Measurements from ENCODE around the gene USP17L19.
"Not testable (repeated sequence)": the region's sequence is repeated elsewhere in the genome, so short reads cannot be mapped to it uniquely, and the experiment has no call there.

The USP17L19 gene, protein sequence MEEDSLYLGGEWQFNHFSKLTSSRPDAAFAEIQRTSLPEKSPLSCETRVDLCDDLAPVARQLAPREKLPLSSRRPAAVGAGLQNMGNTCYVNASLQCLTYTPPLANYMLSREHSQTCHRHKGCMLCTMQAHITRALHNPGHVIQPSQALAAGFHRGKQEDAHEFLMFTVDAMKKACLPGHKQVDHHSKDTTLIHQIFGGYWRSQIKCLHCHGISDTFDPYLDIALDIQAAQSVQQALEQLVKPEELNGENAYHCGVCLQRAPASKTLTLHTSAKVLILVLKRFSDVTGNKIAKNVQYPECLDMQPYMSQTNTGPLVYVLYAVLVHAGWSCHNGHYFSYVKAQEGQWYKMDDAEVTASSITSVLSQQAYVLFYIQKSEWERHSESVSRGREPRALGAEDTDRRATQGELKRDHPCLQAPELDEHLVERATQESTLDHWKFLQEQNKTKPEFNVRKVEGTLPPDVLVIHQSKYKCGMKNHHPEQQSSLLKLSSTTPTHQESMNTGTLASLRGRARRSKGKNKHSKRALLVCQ

DNA sequence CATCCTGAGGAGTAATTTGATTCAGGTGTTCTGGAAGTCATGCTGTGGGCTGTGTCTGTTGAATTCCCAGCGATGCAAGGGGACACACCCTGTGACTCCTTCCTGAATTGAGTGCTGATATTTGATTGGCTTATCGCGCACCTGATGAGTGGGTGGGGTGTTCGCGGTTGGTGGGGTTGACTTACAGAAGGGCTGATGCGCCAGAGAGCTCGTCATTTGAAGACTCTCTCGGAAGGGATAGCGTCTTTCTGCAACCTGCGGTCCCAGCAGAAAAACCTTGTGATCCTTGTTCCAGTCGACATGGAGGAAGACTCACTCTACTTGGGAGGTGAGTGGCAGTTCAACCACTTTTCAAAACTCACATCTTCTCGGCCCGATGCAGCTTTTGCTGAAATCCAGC, at the start of gene USP17L19:
USP17L19 (plus strand) TSS at position 301 of the 400 bp plus-strand sequence; CDS start at position 301, 0 bp downstream.
- DNase-seq, result not testable (repeated sequence)

DNA sequence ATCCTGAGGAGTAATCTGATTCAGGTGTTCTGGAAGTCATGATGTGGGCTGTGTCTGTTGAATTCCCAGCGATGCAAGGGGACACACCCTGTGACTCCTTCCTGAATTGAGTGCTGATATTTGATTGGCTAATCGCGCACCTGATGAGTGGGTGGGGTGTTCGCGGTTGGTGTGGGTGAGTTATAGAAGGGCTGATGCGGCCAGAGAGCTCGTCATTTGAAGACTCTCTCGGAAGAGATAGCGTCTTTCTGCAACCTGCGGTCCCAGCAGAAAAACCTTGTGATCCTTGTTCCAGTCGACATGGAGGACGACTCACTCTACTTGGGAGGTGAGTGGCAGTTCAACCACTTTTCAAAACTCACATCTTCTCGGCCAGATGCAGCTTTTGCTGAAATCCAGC, 42.8 kb upstream of the USP17L19 start, which contains the start of gene USP17L10:
USP17L10 (plus strand) TSS at position 301 of the 400 bp plus-strand sequence; CDS start at position 301, 0 bp downstream.
- not testable (repeated sequence) for DNase-seq

DNA sequence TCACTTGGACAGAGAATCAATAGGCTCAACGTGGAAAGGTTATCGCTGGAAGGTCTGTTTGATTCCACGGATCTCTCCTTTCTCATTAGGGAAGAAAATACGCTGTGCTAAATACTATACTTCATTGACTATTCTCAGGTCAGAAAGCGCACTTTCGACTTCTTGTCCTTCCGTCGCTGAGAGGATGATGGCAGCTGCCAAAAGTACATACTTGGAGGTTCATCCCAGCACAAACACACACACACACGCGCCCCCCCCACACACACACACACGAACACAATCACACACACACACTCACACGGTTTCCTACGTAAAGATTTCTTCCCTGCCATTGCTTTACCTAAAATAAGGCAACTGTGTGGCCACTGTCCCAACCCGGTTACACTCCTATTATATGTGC, 38.5 kb upstream of the USP17L19 start:
- not testable (repeated sequence) for DNase-seq

DNA sequence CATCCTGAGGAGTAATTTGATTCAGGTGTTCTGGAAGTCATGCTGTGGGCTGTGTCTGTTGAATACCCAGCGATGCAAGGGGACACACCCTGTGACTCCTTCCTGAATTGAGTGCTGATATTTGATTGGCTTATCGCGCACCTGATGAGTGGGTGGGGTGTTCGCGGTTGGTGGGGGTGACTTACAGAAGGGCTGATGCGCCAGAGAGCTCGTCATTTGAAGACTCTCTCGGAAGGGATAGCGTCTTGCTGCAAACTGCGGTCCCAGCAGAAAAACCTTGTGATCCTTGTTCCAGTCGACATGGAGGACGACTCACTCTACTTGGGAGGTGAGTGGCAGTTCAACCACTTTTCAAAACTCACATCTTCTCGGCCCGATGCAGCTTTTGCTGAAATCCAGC, 38.1 kb upstream of the USP17L19 start, which contains the start of gene USP17L11:
USP17L11 (plus strand) TSS at position 301 of the 400 bp plus-strand sequence; CDS start at position 301, 0 bp downstream.
- not testable (repeated sequence) for DNase-seq

DNA sequence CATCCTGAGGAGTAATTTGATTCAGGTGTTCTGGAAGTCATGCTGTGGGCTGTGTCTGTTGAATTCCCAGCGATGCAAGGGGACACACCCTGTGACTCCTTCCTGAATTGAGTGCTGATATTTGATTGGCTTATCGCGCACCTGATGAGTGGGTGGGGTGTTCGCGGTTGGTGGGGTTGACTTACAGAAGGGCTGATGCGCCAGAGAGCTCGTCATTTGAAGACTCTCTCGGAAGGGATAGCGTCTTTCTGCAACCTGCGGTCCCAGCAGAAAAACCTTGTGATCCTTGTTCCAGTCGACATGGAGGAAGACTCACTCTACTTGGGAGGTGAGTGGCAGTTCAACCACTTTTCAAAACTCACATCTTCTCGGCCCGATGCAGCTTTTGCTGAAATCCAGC, 33.3 kb upstream of the USP17L19 start, which contains the start of gene USP17L12:
USP17L12 (plus strand) TSS at position 301 of the 400 bp plus-strand sequence; CDS start at position 301, 0 bp downstream.
- not testable (repeated sequence) for DNase-seq

DNA sequence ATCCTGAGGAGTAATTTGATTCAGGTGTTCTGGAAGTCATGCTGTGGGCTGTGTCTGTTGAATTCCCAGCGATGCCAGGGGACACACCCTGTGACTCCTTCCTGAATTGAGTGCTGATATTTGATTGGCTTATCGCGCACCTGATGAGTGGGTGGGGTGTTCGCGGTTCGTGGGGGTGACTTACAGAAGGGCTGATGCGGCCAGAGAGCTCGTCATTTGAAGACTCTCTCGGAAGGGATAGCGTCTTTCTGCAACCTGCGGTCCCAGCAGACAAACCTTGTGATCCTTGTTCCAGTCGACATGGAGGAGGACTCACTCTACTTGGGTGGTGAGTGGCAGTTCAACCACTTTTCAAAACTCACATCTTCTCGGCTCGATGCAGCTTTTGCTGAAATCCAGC, 28.6 kb upstream of the USP17L19 start, which contains the start of gene USP17L13:
USP17L13 (plus strand) TSS at position 301 of the 400 bp plus-strand sequence; CDS start at position 301, 0 bp downstream.
- DNase-seq, result not testable (repeated sequence)

DNA sequence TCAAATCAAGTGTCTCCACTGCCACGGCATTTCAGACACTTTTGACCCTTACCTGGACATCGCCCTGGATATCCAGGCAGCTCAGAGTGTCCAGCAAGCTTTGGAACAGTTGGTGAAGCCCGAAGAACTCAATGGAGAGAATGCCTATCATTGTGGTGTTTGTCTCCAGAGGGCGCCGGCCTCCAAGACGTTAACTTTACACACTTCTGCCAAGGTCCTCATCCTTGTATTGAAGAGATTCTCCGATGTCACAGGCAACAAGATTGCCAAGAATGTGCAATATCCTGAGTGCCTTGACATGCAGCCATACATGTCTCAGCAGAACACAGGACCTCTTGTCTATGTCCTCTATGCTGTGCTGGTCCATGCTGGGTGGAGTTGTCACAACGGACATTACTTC, 22.9 kb upstream of the USP17L19 start:
- not testable (repeated sequence) for DNase-seq

DNA sequence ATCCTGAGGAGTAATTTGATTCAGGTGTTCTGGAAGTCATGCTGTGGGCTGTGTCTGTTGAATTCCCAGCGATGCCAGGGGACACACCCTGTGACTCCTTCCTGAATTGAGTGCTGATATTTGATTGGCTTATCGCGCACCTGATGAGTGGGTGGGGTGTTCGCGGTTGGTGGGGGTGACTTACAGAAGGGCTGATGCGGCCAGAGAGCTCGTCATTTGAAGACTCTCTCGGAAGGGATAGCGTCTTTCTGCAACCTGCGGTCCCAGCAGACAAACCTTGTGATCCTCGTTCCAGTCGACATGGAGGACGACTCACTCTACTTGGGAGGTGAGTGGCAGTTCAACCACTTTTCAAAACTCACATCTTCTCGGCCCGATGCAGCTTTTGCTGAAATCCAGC, 19.1 kb upstream of the USP17L19 start, which contains the start of gene USP17L15:
USP17L15 (plus strand) TSS at position 301 of the 400 bp plus-strand sequence; CDS start at position 301, 0 bp downstream.
- DNase-seq, result not testable (repeated sequence)

DNA sequence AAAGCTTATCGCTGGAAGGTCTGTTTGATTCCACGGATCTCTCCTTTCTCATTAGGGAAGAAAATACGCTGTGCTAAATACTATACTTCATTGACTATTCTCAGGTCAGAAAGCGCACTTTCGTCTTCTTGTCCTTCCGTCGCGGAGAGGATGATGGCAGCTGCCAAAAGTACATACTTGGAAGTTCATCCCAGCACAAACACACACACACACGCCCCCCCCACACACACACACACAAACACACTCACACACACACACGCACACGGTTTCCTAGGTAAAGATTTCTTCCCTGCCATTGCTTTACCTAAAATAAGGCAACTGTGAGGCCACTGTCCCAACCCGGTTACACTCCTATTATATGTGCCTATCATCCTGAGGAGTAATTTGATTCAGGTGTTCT, 14.7 kb upstream of the USP17L19 start:
- DNase-seq, result not testable (repeated sequence)

DNA sequence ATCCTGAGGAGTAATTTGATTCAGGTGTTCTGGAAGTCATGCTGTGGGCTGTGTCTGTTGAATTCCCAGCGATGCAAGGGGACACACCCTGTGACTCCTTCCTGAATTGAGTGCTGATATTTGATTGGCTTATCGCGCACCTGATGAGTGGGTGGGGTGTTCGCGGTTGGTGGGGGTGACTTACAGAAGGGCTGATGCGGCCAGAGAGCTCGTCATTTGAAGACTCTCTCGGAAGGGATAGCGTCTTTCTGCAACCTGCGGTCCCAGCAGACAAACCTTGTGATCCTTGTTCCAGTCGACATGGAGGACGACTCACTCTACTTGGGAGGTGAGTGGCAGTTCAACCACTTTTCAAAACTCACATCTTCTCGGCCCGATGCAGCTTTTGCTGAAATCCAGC, 9.6 kb upstream of the USP17L19 start, which contains the start of gene USP17L17:
USP17L17 (plus strand) TSS at position 301 of the 400 bp plus-strand sequence; CDS start at position 301, 0 bp downstream.
- DNase-seq, result not testable (repeated sequence)

DNA sequence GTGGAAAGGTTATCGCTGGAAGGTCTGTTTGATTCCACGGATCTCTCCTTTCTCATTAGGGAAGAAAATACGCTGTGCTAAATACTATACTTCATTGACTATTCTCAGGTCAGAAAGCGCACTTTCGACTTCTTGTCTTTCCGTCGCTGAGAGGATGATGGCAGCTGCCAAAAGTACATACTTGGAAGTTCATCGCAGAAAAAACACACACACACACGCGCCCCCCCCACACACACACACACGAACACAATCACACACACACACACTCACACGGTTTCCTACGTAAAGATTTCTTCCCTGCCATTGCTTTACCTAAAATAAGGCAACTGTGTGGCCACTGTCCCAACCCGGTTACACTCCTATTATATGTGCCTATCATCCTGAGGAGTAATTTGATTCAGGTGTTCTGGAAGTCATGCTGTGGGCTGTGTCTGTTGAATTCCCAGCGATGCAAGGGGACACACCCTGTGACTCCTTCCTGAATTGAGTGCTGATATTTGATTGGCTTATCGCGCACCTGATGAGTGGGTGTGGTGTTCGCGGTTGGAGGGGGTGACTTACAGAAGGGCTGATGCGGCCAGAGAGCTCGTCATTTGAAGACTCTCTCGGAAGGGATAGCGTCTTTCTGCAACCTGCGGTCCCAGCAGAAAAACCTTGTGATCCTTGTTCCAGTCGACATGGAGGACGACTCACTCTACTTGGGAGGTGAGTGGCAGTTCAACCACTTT, 5.1 kb upstream of the USP17L19 start, which contains the start of gene USP17L18:
USP17L18 (plus strand) TSS at position 678 of the 728 bp plus-strand sequence; CDS start at position 678, 0 bp downstream.
- DNase-seq, result not testable (repeated sequence)

DNA sequence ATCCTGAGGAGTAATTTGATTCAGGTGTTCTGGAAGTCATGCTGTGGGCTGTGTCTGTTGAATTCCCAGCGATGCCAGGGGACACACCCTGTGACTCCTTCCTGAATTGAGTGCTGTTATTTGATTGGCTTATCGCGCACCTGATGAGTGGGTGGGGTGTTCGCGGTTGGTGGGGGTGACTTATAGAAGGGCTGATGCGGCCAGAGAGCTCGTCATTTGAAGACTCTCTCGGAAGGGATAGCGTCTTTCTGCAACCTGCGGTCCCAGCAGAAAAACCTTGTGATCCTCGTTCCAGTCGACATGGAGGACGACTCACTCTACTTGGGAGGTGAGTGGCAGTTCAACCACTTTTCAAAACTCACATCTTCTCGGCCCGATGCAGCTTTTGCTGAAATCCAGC, 4.6 kb downstream of the USP17L19 start, which contains the start of gene USP17L20:
USP17L20 (plus strand) TSS at position 301 of the 400 bp plus-strand sequence; CDS start at position 301, 0 bp downstream.
- DNase-seq, result not testable (repeated sequence)

DNA sequence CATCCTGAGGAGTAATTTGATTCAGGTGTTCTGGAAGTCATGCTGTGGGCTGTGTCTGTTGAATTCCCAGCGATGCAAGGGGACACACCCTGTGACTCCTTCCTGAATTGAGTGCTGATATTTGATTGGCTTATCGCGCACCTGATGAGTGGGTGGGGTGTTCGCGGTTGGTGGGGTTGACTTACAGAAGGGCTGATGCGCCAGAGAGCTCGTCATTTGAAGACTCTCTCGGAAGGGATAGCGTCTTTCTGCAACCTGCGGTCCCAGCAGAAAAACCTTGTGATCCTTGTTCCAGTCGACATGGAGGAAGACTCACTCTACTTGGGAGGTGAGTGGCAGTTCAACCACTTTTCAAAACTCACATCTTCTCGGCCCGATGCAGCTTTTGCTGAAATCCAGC, 9.4 kb downstream of the USP17L19 start, which contains the start of gene USP17L21:
USP17L21 (plus strand) TSS at position 301 of the 400 bp plus-strand sequence; CDS start at position 301, 0 bp downstream.
- not testable (repeated sequence) for DNase-seq

DNA sequence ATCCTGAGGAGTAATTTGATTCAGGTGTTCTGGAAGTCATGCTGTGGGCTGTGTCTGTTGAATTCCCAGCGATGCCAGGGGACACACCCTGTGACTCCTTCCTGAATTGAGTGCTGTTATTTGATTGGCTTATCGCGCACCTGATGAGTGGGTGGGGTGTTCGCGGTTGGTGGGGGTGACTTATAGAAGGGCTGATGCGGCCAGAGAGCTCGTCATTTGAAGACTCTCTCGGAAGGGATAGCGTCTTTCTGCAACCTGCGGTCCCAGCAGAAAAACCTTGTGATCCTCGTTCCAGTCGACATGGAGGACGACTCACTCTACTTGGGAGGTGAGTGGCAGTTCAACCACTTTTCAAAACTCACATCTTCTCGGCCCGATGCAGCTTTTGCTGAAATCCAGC, 14.1 kb downstream of the USP17L19 start, which contains the start of gene USP17L22:
USP17L22 (plus strand) TSS at position 301 of the 400 bp plus-strand sequence; CDS start at position 301, 0 bp downstream.
- not testable (repeated sequence) for DNase-seq

DNA sequence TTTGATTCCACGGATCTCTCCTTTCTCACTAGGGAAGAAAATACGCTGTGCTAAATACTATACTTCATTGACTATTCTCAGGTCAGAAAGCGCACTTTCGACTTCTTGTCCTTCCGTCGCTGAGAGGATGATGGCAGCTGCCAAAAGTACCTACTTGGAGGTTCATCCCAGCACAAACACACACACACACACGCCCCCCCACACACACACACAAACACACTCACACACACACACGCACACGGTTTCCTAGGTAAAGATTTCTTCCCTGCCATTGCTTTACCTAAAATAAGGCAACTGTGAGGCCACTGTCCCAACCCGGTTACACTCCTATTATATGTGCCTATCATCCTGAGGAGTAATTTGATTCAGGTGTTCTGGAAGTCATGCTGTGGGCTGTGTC, 18.5 kb downstream of the USP17L19 start:
- DNase-seq, result not testable (repeated sequence)

All from hippocampal formation (tissue), 2 donors.